Upper lobe of left lung (tissue), 6 donors: Measurements from ENCODE around the gene MRPS2. TPM values are rescaled to one million over a fixed set of nuclear protein-coding genes. Genes with fewer than 3 reads are reported as not detected.

ENCODE experiments used
- ATAC-seq, 2 donors: fragments of 200-7000 bp; cut with Tn5 transposase; one replicate each; pipeline ENCODE4 v1.9.1; 2022; ENCODE audit warnings: mild to moderate bottlenecking in 2 of 2, moderate library complexity in 2 of 2; ENCODE audit not compliant: low FRiP score in 2 of 2
- DNase-seq, 2 donors: peaks; one replicate each; pipeline ENCODE4 v3.0.0-alpha.2; 2019 to 2020
- H3K27ac ChIP-seq, 4 donors: fragments of 200-600 bp; sonication (generic); one replicate each; pipeline ENCODE4 v1.5.1; 2016 to 2019
- H3K27me3 ChIP-seq, 4 donors: fragments of 200-600 bp; sonication (generic); one replicate each; pipeline ENCODE4 v1.5.1; 2017 to 2019
- H3K36me3 ChIP-seq, 4 donors: fragments of 200-600 bp; sonication (generic); one replicate each; pipeline ENCODE4 v1.5.1; 2016 to 2019
- H3K4me1 ChIP-seq, 4 donors: fragments of 200-600 bp; sonication (generic); one replicate each; pipeline ENCODE4 v1.5.1; 2018 to 2019
- H3K4me3 ChIP-seq, 4 donors: fragments of 200-600 bp; sonication (generic); one replicate each; pipeline ENCODE4 v1.5.1; 2017 to 2019; ENCODE audit warnings: mild to moderate bottlenecking in 2 of 4, moderate library complexity in 1 of 4
- H3K9me3 ChIP-seq, 4 donors: fragments of 200-600 bp; sonication (generic); one replicate each; pipeline ENCODE4 v1.5.1; 2018 to 2019
- EP300 ChIP-seq, 4 donors: sonication (generic); formaldehyde crosslinking; IDR thresholded peaks; one replicate each; pipeline ENCODE4 v1.5.1; 2017; ENCODE audit warnings: antibody characterized with exemption in 4 of 4, control low read depth in 2 of 4
- POLR2A ChIP-seq, 4 donors: fragments of 450-650 bp; IDR thresholded peaks; one replicate each; pipeline ENCODE4 v1.5.1; 2016 to 2017; ENCODE audit warnings: antibody characterized with exemption in 4 of 4, mild to moderate bottlenecking in 2 of 4
- POLR2AphosphoS5 ChIP-seq, 2 donors: sonication (generic); formaldehyde crosslinking; IDR thresholded peaks; one replicate each; pipeline ENCODE4 v1.5.1; 2017; ENCODE audit warnings: antibody characterized with exemption in 2 of 2
- WGBS, 2 donors: methylation state at CpG; one replicate each; pipeline ENCODE4 v1.1.5; 2017 to 2018; 5-methylcytosine and 5-hydroxymethylcytosine counted together
- total RNA-seq, 6 donors: library from RNA; depleted of rRNA in 4 of 6; stranded (reverse); fragments of >200 nt in 4 of 6; gene quantifications; one replicate each; pipeline versions ENCODE4 v1.1.0 to v1.2.1, GENCODE V29; 2016 to 2021
- TF ChIP-seq, protein P1 (sequence below), 6 experiments: fragments of 450-650 bp in 4 of 6; fragments of 200-600 bp in 2 of 6; sonication (generic) in 2 of 6; IDR thresholded peaks; one replicate each; pipeline ENCODE4 v1.5.1; 2016 to 2019; ENCODE audit warnings: antibody characterized with exemption in 6 of 6
- donor health status: DM: no; HTN: no; CAD: no; lungs with moderate emphysema.
- donor health status: DM: no; HTN: yes; CAD: no; lungs with severe emphysema.

The MRPS2 gene
- total RNA-seq, 6 donors from 2014 or later: 11.1 to 40.6 (median 26.3) TPM

DNA sequence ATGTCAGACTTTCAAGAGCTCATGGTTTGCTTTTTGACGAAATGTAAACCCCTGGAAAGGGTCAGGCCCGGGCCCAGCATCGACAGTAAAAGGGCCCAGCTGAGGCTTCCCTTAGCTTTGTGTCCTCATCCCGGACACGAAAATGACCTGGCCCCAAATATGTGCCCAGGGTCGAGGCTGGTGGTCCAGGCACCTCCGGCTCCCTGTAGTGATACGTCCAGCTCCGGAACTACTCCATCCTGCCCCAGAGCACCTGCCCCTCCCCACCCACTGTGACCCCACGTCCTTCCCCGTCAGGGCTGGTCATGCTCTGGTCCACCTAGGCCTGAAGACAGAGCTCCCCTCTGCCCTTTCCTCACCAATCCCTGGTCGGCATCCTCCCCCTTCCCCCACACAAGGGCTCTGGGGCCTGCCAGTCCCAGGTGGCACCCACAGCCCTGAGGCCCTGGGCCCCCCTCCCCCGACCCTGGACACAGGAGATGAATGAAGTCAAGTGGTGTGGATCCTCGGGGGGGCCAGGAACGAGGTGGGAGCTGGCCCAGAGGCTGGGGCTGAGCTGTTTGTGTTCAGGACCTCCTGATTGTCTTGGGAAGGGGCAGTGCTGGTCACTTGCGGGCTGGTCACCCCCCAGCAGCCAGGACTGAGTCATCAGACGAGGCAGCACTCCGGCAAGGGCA lies 51.7 kb downstream of the MRPS2 start:
- H3K9me3 ChIP-seq: no peaks in the 10 kb centered on the region
- no peak overlapping the region for H3K4me3 ChIP-seq
- no peaks in the 10 kb centered on the region for H3K36me3 ChIP-seq
- TF ChIP-seq EP300 (IDR thresholded peaks at IDR 0.05) (no peak), POLR2A (IDR thresholded peaks at IDR 0.05) (no peak), POLR2AphosphoS5 (IDR thresholded peaks at IDR 0.05) (no peak)
- TF ChIP-seq, protein P1, sequence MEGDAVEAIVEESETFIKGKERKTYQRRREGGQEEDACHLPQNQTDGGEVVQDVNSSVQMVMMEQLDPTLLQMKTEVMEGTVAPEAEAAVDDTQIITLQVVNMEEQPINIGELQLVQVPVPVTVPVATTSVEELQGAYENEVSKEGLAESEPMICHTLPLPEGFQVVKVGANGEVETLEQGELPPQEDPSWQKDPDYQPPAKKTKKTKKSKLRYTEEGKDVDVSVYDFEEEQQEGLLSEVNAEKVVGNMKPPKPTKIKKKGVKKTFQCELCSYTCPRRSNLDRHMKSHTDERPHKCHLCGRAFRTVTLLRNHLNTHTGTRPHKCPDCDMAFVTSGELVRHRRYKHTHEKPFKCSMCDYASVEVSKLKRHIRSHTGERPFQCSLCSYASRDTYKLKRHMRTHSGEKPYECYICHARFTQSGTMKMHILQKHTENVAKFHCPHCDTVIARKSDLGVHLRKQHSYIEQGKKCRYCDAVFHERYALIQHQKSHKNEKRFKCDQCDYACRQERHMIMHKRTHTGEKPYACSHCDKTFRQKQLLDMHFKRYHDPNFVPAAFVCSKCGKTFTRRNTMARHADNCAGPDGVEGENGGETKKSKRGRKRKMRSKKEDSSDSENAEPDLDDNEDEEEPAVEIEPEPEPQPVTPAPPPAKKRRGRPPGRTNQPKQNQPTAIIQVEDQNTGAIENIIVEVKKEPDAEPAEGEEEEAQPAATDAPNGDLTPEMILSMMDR (IDR thresholded peaks at IDR 0.05): no peak
- DNase-seq: peak in 1 of 2 donors; percentile 68
- H3K27ac ChIP-seq: no peak overlapping the region
- H3K27me3 ChIP-seq: no peaks in the 10 kb centered on the region
- H3K4me1 ChIP-seq: no peaks in the 10 kb centered on the region
- ATAC-seq: no peak
- WGBS, 2 donors: 78 to 79% methylated on average over 13 to 17 of the region's 18 CpGs

DNA sequence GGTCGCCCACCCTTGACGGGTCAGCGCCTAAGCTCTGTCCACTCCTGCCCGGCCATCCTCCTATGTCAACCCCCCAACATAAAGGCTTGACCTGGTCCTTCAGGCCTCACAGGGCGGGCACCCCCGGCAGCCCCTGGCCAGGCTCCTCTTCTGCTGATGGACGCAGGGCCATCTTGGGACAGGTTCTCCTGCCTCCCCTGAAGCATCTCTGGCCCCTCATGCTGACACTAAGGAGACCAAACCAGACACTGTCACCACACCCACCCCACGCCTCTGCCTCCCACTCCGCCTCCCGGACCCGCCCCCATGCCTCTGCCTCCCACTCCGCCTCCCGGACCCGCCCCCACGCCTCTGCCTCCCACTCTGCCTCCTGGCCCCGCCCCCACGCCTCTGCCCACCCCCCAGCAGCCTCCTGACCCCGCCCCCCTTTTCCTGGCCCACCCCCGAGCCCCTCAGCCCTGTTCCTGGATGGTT lies 52.3 kb downstream of the MRPS2 start:
- H3K27me3 ChIP-seq: no peaks in the 10 kb centered on the region
- H3K4me3 ChIP-seq: no peak overlapping the region
- DNase-seq (no peak), ATAC-seq (no peak)
- WGBS, 2 donors: 78 to 85% methylated on average over 14 to 15 of the region's 19 CpGs
- H3K9me3 ChIP-seq: no peaks in the 10 kb centered on the region
- no peaks in the 10 kb centered on the region for H3K36me3 ChIP-seq
- no peaks in the 10 kb centered on the region for H3K4me1 ChIP-seq
- no peak overlapping the region for H3K27ac ChIP-seq
- TF ChIP-seq, protein P1 (IDR thresholded peaks at IDR 0.05): no peak
- no peak for TF ChIP-seq EP300 (IDR thresholded peaks at IDR 0.05)
- no peak for TF ChIP-seq POLR2A (IDR thresholded peaks at IDR 0.05)
- TF ChIP-seq POLR2AphosphoS5 (IDR thresholded peaks at IDR 0.05): no peak

Other genes with a start within 250 kb of the MRPS2 start
- 10 to 100 TPM; 25.6 to 48.6 (median 33.8) TPM for gene PPP1R26, start 20.9 kb upstream of the MRPS2 start, total RNA-seq
- not detected for gene LCN1, start 20.8 kb downstream of the MRPS2 start, total RNA-seq
- gene OBP2A, start 45.4 kb downstream of the MRPS2 start, total RNA-seq: not detected
- 1 to 10 TPM in 1 of 6 donors, not detected in 5; 6.3 TPM for gene PAEP, start 61.1 kb downstream of the MRPS2 start, total RNA-seq
- gene GLT6D1, start 138.9 kb downstream of the MRPS2 start, total RNA-seq: not detected
- not detected for gene LCN9, start 162.6 kb downstream of the MRPS2 start, total RNA-seq
- gene SOHLH1, start 198.8 kb downstream of the MRPS2 start, total RNA-seq: not detected
- 1 to 10 TPM in 1 of 6 donors, under 1 TPM in 3, not detected in 2; 0.11 to 1.0 (median 0.31) TPM for gene KCNT1, start 201.5 kb downstream of the MRPS2 start, total RNA-seq